ENCODE data around the gene RPS16. TPM values are rescaled to one million over a fixed set of nuclear protein-coding genes. Genes with fewer than 3 reads are reported as not detected.

The RPS16 gene
- total RNA-seq, 2 donors from 2014 or later: 1,032 to 1,330 TPM

DNA sequence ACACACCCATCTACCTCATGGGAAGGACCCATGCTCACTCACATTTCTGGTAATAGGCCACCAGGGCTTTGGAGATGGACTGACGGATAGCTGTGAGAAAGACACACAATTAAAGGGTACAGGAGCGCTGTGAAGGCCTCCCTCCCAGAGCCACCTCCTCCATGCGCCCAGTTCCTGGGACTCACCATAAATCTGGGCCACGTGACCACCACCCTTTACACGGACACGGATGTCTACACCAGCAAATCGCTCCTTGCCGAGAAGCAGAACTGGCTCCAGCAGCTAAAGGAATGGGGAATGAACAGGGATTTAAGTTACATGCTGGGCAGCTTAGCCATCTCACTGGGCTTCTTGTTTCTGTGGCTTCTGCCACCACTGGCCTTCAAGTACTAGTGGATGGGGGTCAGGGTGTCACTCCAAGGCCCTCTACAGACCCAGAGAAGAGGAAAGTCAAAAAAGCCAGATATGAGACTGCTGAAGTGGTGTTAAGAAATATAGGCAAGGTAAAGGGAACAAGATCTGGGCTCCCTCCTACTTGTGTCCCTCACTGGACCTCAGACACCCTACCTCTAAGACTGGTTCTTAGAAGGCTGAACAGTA, 2.2 kb downstream of the RPS16 start:
- no peak overlapping the region for H3K4me3 ChIP-seq
- DNase-seq (ENCODE audit: low spot score): no peak
- H3K36me3 ChIP-seq: peaks cover 35% of the 10 kb centered on the region
- H3K9me3 ChIP-seq: no peaks in the 10 kb centered on the region
- no peak overlapping the region for H3K27ac ChIP-seq
- peaks cover 0 to 49% of the 10 kb centered on the region in 2 donors for H3K4me1 ChIP-seq
- TF ChIP-seq, protein P1, sequence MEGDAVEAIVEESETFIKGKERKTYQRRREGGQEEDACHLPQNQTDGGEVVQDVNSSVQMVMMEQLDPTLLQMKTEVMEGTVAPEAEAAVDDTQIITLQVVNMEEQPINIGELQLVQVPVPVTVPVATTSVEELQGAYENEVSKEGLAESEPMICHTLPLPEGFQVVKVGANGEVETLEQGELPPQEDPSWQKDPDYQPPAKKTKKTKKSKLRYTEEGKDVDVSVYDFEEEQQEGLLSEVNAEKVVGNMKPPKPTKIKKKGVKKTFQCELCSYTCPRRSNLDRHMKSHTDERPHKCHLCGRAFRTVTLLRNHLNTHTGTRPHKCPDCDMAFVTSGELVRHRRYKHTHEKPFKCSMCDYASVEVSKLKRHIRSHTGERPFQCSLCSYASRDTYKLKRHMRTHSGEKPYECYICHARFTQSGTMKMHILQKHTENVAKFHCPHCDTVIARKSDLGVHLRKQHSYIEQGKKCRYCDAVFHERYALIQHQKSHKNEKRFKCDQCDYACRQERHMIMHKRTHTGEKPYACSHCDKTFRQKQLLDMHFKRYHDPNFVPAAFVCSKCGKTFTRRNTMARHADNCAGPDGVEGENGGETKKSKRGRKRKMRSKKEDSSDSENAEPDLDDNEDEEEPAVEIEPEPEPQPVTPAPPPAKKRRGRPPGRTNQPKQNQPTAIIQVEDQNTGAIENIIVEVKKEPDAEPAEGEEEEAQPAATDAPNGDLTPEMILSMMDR (IDR thresholded peaks at IDR 0.05): no peak
- no peaks in the 10 kb centered on the region for H3K27me3 ChIP-seq

DNA sequence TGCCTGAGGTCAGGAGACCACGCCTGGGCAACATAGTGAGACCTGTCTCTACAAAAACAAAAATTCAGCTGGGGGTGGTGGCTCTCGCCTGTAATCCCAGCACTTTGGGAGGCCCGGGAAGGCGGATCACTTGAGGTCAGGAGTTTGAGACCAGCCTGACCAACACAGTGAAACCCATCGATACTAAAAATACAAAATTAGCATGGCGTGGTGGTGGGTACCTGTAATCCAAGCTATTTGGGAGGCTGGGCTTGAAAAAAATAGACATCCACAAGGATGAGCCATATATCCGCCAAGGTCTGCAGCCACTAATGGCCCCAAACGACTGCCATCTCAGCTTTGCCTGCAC, 3.1 kb downstream of the RPS16 start:
- no peak for DNase-seq (ENCODE audit: low spot score)
- Histone ChIP-seq H3K4me3 (no peak overlapping the region), H3K27me3 (no peaks in the 10 kb centered on the region), H3K27ac (no peak overlapping the region), H3K36me3 (peaks cover 35% of the 10 kb centered on the region), H3K9me3 (no peaks in the 10 kb centered on the region), H3K4me1 (peaks cover 0 to 59% of the 10 kb centered on the region in 2 donors)
- TF ChIP-seq, protein P1 (IDR thresholded peaks at IDR 0.05): no peak

DNA sequence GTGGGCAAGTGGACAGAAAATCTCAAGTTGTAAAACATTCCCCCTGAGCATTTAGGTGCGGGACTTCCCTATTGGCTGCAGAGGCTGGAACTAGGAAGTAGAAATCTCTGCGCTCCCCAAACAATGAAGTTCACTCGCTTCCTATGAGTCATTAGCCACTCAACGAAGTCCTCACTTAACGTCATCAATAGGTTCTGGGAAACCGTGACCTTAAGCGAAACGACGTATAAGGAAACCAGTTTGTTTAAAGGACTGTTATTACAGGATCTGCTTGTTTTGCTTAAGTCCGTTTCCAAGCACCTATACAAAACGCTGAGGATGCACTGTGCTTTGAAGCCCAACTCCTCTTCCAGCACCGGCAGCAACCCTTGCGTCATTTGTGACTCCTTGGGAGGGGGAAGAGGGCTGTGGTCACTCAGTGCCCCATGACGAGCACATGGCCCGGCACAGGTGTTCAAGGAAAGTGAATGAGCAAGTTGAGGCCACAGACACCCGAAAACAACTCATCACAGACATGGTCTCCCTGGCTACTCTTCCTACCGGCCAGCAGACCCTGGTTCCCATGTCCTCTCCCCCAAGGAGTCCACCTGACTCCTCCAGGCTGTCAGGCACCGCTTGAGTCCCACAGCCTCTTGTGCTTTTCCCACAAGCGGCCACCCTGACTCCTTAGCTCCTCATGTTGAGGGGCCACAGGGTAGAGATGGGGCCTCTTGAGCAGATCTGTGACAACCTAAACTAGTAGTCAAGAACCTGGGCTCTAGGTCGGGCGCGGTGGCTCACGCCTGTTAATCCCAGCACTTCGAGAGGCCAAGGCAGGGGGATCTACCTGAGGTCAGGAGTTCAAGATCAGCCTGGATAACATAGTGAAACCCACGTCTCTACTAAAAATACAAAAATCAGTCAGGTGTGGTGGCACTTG, 4.8 kb downstream of the RPS16 start:
- no peaks in the 10 kb centered on the region for H3K9me3 ChIP-seq
- TF ChIP-seq, protein P1 (IDR thresholded peaks at IDR 0.05): no peak
- no peaks in the 10 kb centered on the region for H3K27me3 ChIP-seq
- peak overlapping the region; percentile 70 to 73 for H3K27ac ChIP-seq
- peaks cover 35% of the 10 kb centered on the region for H3K36me3 ChIP-seq
- no peak for DNase-seq (ENCODE audit: low spot score)
- H3K4me3 ChIP-seq: peak overlapping the region in 1 of 2 donors; percentile 14
- peaks cover 0 to 51% of the 10 kb centered on the region in 2 donors for H3K4me1 ChIP-seq

DNA sequence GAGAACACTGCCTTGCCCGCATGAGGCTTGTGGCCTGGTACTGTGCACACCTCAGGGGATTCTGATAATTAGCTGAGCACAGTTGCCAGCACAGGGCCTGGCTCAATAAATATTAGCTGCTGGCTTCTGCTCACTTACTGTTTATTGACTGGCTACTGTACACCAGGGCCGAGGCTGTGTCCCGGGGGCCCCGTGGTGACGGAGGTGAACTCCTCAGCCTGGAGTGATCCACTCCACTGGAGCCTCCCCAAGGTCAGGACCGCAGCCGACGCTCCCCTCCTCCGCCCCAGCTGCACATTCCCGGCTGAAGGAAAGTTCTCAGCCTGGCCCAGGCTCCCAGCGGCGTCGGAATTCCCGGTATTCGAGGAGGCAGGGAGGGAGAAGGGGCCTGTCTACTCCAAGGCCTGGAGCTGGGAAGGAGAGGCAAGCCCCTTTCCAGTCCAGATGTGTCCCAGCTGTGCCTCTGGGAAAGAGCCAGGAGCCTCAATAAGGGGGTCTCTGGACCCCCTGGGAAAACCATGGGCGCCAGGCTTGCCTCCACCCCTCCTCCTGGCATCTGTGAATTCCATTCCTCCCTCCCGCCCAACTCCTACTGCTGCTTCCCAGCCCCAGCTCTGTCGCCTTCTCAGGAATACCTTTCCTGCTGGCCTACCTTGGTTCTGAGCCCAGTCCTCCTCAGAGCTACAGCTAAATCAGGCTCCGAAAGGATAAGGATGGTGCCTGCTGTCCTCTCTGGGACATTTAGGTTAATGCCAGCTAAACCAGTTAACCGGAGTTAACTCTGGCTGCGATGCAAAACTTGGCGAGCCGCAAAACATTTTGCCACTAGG, 7.3 kb downstream of the RPS16 start:
- H3K27ac ChIP-seq: peak overlapping the region; percentile 76 to 83
- DNase-seq (ENCODE audit: low spot score): no peak
- no peaks in the 10 kb centered on the region for H3K27me3 ChIP-seq
- H3K9me3 ChIP-seq: no peaks in the 10 kb centered on the region
- TF ChIP-seq, protein P1 (IDR thresholded peaks at IDR 0.05): no peak
- H3K4me3 ChIP-seq: peak overlapping the region in 1 of 2 donors; percentile 15
- peaks cover 20% of the 10 kb centered on the region for H3K36me3 ChIP-seq
- peaks cover 0 to 32% of the 10 kb centered on the region in 2 donors for H3K4me1 ChIP-seq

DNA sequence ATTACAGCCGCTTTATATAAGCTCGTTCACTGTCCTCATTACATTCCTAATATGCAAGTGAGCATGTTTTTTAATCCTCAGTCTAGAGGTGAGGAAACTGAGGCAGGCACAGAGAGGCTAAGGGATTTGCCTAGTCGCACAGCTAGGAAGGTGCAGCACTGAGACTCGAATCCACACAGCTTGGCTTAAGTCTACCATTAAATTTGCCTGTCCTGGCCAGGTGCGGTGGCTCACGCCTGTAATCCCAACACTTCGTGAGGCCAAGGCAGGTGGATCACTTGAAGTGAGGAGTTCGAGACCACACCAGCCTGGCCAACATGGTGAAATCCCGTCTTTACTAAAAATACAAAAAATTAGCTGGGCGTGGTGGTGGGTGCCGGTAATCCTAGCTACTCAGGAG, 8.0 kb downstream of the RPS16 start:
- Histone ChIP-seq H3K27ac (peak overlapping the region; percentile 76 to 83), H3K4me3 (no peak overlapping the region), H3K9me3 (no peaks in the 10 kb centered on the region), H3K27me3 (no peaks in the 10 kb centered on the region), H3K4me1 (peaks cover 0 to 30% of the 10 kb centered on the region in 2 donors), H3K36me3 (peaks cover 18% of the 10 kb centered on the region)
- DNase-seq (ENCODE audit: low spot score): no peak
- TF ChIP-seq, protein P1 (IDR thresholded peaks at IDR 0.05): no peak

All from right atrium auricular region (tissue), 2 donors.